ENCODE results near the gene TUT1.

DNA sequence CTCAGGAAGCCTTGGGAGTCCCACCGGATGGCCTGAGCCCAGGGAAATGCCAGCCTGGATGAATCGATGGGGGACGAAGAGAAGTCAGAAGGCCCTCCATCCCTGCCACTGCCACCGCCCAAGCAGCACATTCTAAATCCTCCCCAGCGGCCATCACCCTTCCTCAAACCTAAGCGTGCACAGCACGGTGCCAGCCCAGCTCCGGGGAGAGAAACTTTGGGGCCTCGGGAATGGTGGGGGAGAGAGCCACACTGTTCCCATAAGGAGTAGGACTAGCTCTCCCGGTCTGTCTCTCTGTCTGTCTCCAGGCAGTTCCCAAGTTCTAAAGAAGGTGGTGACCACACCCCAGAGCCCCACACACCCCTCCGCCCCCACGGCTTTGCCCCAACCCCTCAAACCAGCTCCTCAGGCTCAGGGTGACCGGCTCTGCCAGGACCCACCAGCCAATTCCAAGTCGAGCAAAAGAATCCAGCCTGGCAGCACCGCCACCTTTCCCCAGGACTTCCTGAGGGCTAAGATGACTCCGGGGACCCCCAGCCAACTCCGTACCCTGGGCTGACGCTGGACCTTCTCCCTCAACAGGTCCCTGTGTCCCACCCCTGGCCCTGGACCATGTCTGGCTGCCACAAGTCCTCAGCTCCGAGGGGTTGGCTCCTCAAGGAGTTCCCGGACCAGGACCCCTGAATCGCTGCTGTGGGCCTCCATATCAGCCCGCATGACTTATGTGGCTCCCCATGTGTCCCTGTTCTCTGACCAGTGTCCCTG, 47.5 kb downstream of the TUT1 start:
- TF ChIP-seq, protein P1, sequence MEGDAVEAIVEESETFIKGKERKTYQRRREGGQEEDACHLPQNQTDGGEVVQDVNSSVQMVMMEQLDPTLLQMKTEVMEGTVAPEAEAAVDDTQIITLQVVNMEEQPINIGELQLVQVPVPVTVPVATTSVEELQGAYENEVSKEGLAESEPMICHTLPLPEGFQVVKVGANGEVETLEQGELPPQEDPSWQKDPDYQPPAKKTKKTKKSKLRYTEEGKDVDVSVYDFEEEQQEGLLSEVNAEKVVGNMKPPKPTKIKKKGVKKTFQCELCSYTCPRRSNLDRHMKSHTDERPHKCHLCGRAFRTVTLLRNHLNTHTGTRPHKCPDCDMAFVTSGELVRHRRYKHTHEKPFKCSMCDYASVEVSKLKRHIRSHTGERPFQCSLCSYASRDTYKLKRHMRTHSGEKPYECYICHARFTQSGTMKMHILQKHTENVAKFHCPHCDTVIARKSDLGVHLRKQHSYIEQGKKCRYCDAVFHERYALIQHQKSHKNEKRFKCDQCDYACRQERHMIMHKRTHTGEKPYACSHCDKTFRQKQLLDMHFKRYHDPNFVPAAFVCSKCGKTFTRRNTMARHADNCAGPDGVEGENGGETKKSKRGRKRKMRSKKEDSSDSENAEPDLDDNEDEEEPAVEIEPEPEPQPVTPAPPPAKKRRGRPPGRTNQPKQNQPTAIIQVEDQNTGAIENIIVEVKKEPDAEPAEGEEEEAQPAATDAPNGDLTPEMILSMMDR (IDR thresholded peaks at IDR 0.05), result no peak
- TF ChIP-seq POLR2A (IDR thresholded peaks at IDR 0.05), result no peak
